ENCODE results near the gene BCAS3.

The BCAS3 gene

GRCh38 chr17:61421460-61421859 lies 743.8 kb downstream of the BCAS3 start:
- DNase-seq (ENCODE audit: extremely low spot score): no peak
- ChIA-PET POLR2A (interaction anchor here (0.7 to 0.9 kb wide), 2 partner anchors 9 to 146 kb away, joined by 3 read pairs; no protein-coding TSS in a partner anchor), CTCF (no interaction called here)

GRCh38 chr17:61422116-61422799 lies 744.6 kb downstream of the BCAS3 start:
- ChIA-PET CTCF (no interaction called here), POLR2A (no interaction called here)
- TF ChIP-seq HDGF (IDR thresholded peaks at IDR 0.05; ENCODE audit: borderline replicate concordance): no peak
- no peak for TF ChIP-seq L3MBTL2 (conservative IDR thresholded peaks at IDR 0.05)
- no peak for TF ChIP-seq ARNT (IDR thresholded peaks at IDR 0.05)
- TF ChIP-seq TARDBP (IDR thresholded peaks at IDR 0.05): no peak
- no peak for TF ChIP-seq FOXM1 (IDR thresholded peaks at IDR 0.05; ENCODE audit: borderline replicate concordance)
- no peak for DNase-seq (ENCODE audit: extremely low spot score)

More at GRCh38 chr17:61421460-61421859, 743.8 kb downstream of the BCAS3 start:
- TF ChIP-seq FOXM1 (IDR thresholded peaks at IDR 0.05; ENCODE audit: borderline replicate concordance) (no peak), SP1 (IDR thresholded peaks at IDR 0.05) (no peak), SUZ12 (IDR thresholded peaks at IDR 0.05) (no peak), FOXK2 (IDR thresholded peaks at IDR 0.05) (no peak), ELF4 (IDR thresholded peaks at IDR 0.05) (no peak), ZNF384 (IDR thresholded peaks at IDR 0.05) (no peak), FOXA1 (IDR thresholded peaks at IDR 0.05) (no peak), HDGF (IDR thresholded peaks at IDR 0.05; ENCODE audit: borderline replicate concordance) (no peak), BHLHE40 (IDR thresholded peaks at IDR 0.05; ENCODE audit: borderline replicate concordance) (no peak), TARDBP (IDR thresholded peaks at IDR 0.05) (no peak), LEF1 (IDR thresholded peaks at IDR 0.05; ENCODE audit: borderline replicate concordance) (no peak), PKNOX1 (IDR thresholded peaks at IDR 0.05) (no peak), ARNT (IDR thresholded peaks at IDR 0.05) (no peak), L3MBTL2 (conservative IDR thresholded peaks at IDR 0.05) (no peak), NFRKB (IDR thresholded peaks at IDR 0.05) (no peak)

- POLR2A ChIA-PET: no interaction called here
- CTCF ChIA-PET: no interaction called here
Observed at GRCh38 chr17:61422869-61423268, 745.2 kb downstream of the BCAS3 start.

GRCh38 chr17:61423967-61424649 lies 746.5 kb downstream of the BCAS3 start:
- no peak for DNase-seq (ENCODE audit: extremely low spot score)
- ChIA-PET CTCF (interaction anchor here (0.7 to 0.8 kb wide), 2 partner anchors 12 to 36 kb away, joined by 3 to 4 read pairs; no protein-coding TSS in a partner anchor), POLR2A (interaction anchor here (1.4 kb wide), 1 partner anchor 44 kb away, joined by 4 read pairs; no protein-coding TSS in a partner anchor)
- TF ChIP-seq ELF4 (IDR thresholded peaks at IDR 0.05) (no peak), PKNOX1 (IDR thresholded peaks at IDR 0.05) (no peak), TARDBP (IDR thresholded peaks at IDR 0.05) (no peak), CTBP1 (IDR thresholded peaks at IDR 0.05; ENCODE audit: borderline replicate concordance) (no peak), NFRKB (IDR thresholded peaks at IDR 0.05) (no peak), BHLHE40 (IDR thresholded peaks at IDR 0.05; ENCODE audit: borderline replicate concordance) (no peak), FOXK2 (IDR thresholded peaks at IDR 0.05) (no peak)

More at GRCh38 chr17:61422869-61423268, 745.2 kb downstream of the BCAS3 start:
- no peak for DNase-seq (ENCODE audit: extremely low spot score)
- no peak for TF ChIP-seq NFRKB (IDR thresholded peaks at IDR 0.05)
- no peak for TF ChIP-seq SUZ12 (IDR thresholded peaks at IDR 0.05)
- no peak for TF ChIP-seq FOXM1 (IDR thresholded peaks at IDR 0.05; ENCODE audit: borderline replicate concordance)

GRCh38 chr17:61425682-61426481 lies 748.2 kb downstream of the BCAS3 start:
- ChIA-PET CTCF (interaction anchor here (0.6 to 1.1 kb wide), 4 partner anchors 60 to 157 kb away, joined by 3 to 4 read pairs (median 3); no protein-coding TSS in a partner anchor), POLR2A (interaction anchor here (1.2 to 1.4 kb wide), 2 partner anchors 42 to 125 kb away, joined by 3 to 4 read pairs; no protein-coding TSS in a partner anchor)
- no peak for TF ChIP-seq SP1 (IDR thresholded peaks at IDR 0.05)
- no peak for TF ChIP-seq FOXM1 (IDR thresholded peaks at IDR 0.05; ENCODE audit: borderline replicate concordance)
- TF ChIP-seq BHLHE40 (IDR thresholded peaks at IDR 0.05; ENCODE audit: borderline replicate concordance): no peak
- TF ChIP-seq FOXK2 (IDR thresholded peaks at IDR 0.05): no peak
- no peak for TF ChIP-seq FOXA1 (IDR thresholded peaks at IDR 0.05)
- no peak for TF ChIP-seq ELF4 (IDR thresholded peaks at IDR 0.05)
- TF ChIP-seq ARNT (IDR thresholded peaks at IDR 0.05): no peak
- no peak for TF ChIP-seq HDGF (IDR thresholded peaks at IDR 0.05; ENCODE audit: borderline replicate concordance)
- DNase-seq (ENCODE audit: extremely low spot score): no peak

- ChIA-PET CTCF (interaction anchor here (0.6 to 1.3 kb wide), 7 partner anchors 11 to 156 kb away, joined by 3 to 6 read pairs (median 3); no protein-coding TSS in a partner anchor), POLR2A (interaction anchor here (1.2 kb wide), 1 partner anchor 124 kb away, joined by 3 read pairs; no protein-coding TSS in a partner anchor)
- TF ChIP-seq LEF1 (IDR thresholded peaks at IDR 0.05; ENCODE audit: borderline replicate concordance): no peak
- no peak for TF ChIP-seq ELF4 (IDR thresholded peaks at IDR 0.05)
- TF ChIP-seq FOXA1 (IDR thresholded peaks at IDR 0.05): no peak
- TF ChIP-seq SP1 (IDR thresholded peaks at IDR 0.05): no peak
- no peak for TF ChIP-seq HDGF (IDR thresholded peaks at IDR 0.05; ENCODE audit: borderline replicate concordance)
- TF ChIP-seq FOXM1 (IDR thresholded peaks at IDR 0.05; ENCODE audit: borderline replicate concordance): no peak
- TF ChIP-seq FOXK2 (IDR thresholded peaks at IDR 0.05): no peak
- TF ChIP-seq TARDBP (IDR thresholded peaks at IDR 0.05): no peak
- no peak for TF ChIP-seq PKNOX1 (IDR thresholded peaks at IDR 0.05)
- no peak for TF ChIP-seq ARNT (IDR thresholded peaks at IDR 0.05)
- no peak for TF ChIP-seq NFRKB (IDR thresholded peaks at IDR 0.05)
- TF ChIP-seq SUZ12 (IDR thresholded peaks at IDR 0.05): no peak
- TF ChIP-seq L3MBTL2 (conservative IDR thresholded peaks at IDR 0.05): no peak
- TF ChIP-seq BHLHE40 (IDR thresholded peaks at IDR 0.05; ENCODE audit: borderline replicate concordance): no peak
- no peak for TF ChIP-seq CTBP1 (IDR thresholded peaks at IDR 0.05; ENCODE audit: borderline replicate concordance)
- TF ChIP-seq ZNF384 (IDR thresholded peaks at IDR 0.05): no peak
- no peak for DNase-seq (ENCODE audit: extremely low spot score)
Observed at GRCh38 chr17:61426482-61427304, 749.0 kb downstream of the BCAS3 start.
